Stimulated activated memory B cell treated with anti-CD40 and anti-IgM and Interleukin-4, amounts not matched to agents 10 μg/mL and 1 μg/mL and 100 μg/mL, for 72 hours (primary cell): ENCODE data around the gene SBDS.
"Not testable (repeated sequence)": the region's sequence is repeated elsewhere in the genome, so short reads cannot be mapped to it uniquely, and the experiment has no call there.

ENCODE experiments used
- ATAC-seq: fragments of 150-1000 bp; cut with Tn5 transposase; 2 replicates; pipeline ENCODE4 v1.10.0; 2021
- H3K27ac Mint-ChIP-seq: one replicate; pipeline ENCODE4 v1.8.0; 2022; ENCODE audit warnings: mild to moderate bottlenecking, mixed read lengths
- H3K27me3 Mint-ChIP-seq: one replicate; pipeline ENCODE4 v1.8.0; 2022; ENCODE audit warnings: mixed read lengths
- H3K36me3 Mint-ChIP-seq: one replicate; pipeline ENCODE4 v1.8.0; 2022; ENCODE audit warnings: mixed read lengths
- H3K4me1 Mint-ChIP-seq: one replicate; pipeline ENCODE4 v1.8.0; 2022; ENCODE audit warnings: mixed read lengths
- H3K4me3 Mint-ChIP-seq: one replicate; pipeline ENCODE4 v1.8.0; 2022; ENCODE audit warnings: mild to moderate bottlenecking, moderate library complexity, mixed read lengths
- H3K9me3 Mint-ChIP-seq: one replicate; pipeline ENCODE4 v1.8.0; 2022; ENCODE audit warnings: mixed read lengths

Gene SBDS

DNA sequence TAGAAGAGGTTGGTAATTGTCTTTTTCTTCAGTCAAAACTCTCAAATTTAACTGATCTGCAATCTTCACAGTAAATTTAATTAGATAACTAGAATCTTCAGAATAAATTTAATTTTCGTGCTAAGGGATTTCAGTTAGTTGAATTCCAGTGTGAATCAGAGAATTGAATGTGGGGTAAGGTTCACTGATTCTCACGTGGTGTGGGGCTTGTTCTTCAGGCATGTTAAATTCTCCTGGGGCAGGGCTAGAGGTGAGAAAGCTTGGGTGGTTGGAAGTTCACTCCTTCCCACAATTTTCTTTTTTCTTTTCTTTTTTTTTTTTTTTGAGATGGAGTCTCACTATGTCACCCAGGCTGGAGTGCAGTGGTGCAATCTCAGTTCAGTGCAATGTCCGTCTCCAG lies 14.3 kb upstream of the SBDS start:
- H3K9me3 Mint-ChIP-seq, H3K4me3 Mint-ChIP-seq, H3K27ac Mint-ChIP-seq, H3K27me3 Mint-ChIP-seq, ATAC-seq, H3K4me1 Mint-ChIP-seq: not testable (repeated sequence)
- peaks cover 59% of the 10 kb centered on the region for H3K36me3 Mint-ChIP-seq

GRCh38 chr7:67008260-67008659 lies 12.9 kb upstream of the SBDS start:
- no peak overlapping the region for H3K27ac Mint-ChIP-seq
- no peaks in the 10 kb centered on the region for H3K9me3 Mint-ChIP-seq
- H3K4me1 Mint-ChIP-seq: no peaks in the 10 kb centered on the region
- H3K27me3 Mint-ChIP-seq: no peaks in the 10 kb centered on the region
- ATAC-seq: no peak
- H3K36me3 Mint-ChIP-seq: peaks cover 55% of the 10 kb centered on the region
- H3K4me3 Mint-ChIP-seq: no peak overlapping the region

GRCh38 chr7:67006965-67007364 lies 11.6 kb upstream of the SBDS start:
- no peak for ATAC-seq
- Mint-ChIP-seq H3K4me3 (no peak overlapping the region), H3K27me3 (no peaks in the 10 kb centered on the region), H3K4me1 (no peaks in the 10 kb centered on the region), H3K9me3 (no peaks in the 10 kb centered on the region), H3K36me3 (peaks cover 62% of the 10 kb centered on the region), H3K27ac (no peak overlapping the region)

GRCh38 chr7:67004145-67004544 lies 8.8 kb upstream of the SBDS start:
- not testable (repeated sequence) for H3K4me3 Mint-ChIP-seq, H3K27me3 Mint-ChIP-seq, H3K4me1 Mint-ChIP-seq, H3K9me3 Mint-ChIP-seq, H3K27ac Mint-ChIP-seq, ATAC-seq
- H3K36me3 Mint-ChIP-seq: peaks cover 55% of the 10 kb centered on the region

DNA sequence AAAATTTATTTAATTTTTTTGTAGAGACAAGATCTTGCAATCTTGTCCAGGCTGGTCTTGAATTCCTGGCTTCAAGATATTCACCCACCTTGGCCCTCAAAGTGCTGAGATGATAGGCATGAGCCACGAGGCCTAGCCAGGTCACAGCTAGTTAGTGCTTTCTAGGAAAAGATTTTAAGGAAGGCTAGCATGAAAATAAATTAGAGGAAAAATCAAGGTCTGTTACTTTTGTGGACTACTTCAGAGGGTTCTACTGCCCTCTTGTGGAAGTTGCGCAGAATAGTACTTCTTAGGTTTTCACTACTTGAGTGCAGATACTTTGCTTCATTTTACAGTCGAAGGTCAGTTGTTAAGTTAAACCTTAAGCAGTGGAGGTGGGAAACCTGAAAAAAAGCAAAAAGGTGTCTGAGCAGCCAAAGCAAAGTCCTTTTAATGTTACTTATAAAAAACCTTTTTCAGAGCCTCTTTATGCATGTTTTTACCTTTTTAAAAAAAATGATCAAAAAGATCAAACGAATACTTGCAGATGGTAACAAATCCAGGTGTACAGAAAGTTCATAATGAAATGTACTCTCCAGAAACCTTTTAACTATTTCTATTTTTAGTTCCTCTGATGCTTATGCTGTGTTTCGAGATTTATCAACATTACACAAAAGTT lies 5.3 kb upstream of the SBDS start:
- not testable (repeated sequence) for ATAC-seq, H3K27ac Mint-ChIP-seq, H3K9me3 Mint-ChIP-seq, H3K27me3 Mint-ChIP-seq, H3K4me1 Mint-ChIP-seq, H3K4me3 Mint-ChIP-seq
- peaks cover 27% of the 10 kb centered on the region for H3K36me3 Mint-ChIP-seq

DNA sequence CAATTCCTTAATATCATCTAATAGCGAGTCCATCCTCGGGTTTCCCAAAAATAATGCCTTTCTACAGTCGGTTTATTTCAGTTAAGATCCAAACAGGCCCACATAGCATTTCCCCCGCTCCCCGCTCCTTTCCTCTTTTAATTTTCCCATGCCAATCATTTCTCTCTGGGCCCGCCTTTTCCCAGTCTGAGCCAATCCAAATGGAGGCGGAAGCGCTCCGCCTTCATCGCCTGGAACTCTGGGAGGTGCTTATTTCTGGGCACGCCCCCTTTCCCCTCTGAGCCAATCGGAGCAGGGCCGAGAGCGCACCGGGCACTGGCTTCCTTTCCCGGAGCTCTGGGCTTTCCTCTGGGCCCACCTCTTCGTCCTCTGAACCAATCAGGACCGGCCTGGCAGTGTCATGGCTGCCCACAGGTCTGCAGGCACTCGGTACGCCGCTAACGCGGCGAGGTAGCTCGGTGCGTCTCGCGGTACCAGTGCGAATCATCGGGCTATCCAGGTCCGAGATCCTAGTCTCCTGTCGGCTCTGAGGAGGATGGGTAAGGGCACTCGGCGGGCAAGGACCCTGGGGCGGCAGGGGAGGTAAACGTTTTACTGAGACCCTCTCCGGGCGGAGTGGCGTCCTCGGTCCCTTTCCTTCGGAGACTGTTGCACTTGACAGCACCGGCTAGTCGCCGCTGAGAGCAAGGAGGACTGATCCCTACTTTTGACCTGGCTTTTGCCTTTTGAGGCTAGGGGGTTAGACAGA lies 1.2 kb upstream of the SBDS start, which contains the start of gene TYW1:
TSS of gene TYW1 (plus strand) at position 390 of the 748 bp plus-strand sequence. CDS start at position 536, 146 bp downstream.
- peak within 1 kb of the TSS; percentile 99 for H3K27ac Mint-ChIP-seq
- H3K4me1 Mint-ChIP-seq: peaks cover 13% of the 10 kb centered on the region
- H3K36me3 Mint-ChIP-seq: peaks cover 12% of the 10 kb centered on the region
- peak within 1 kb of the TSS; percentile 99 for H3K4me3 Mint-ChIP-seq
- not testable (repeated sequence) for H3K27me3 Mint-ChIP-seq, H3K9me3 Mint-ChIP-seq
- ATAC-seq: peak; percentile 97

- not testable (repeated sequence) for H3K9me3 Mint-ChIP-seq, H3K27me3 Mint-ChIP-seq
- Mint-ChIP-seq H3K27ac (peak overlapping the region; percentile 99), H3K36me3 (peaks cover 12% of the 10 kb centered on the region), H3K4me3 (peak overlapping the region; percentile 100), H3K4me1 (peaks cover 13% of the 10 kb centered on the region)
- peak; percentile 76 for ATAC-seq
Measured at GRCh38 chr7:66994691-66995049, 716 bp downstream of the SBDS start.

GRCh38 chr7:66994051-66994450 lies 1.3 kb downstream of the SBDS start:
- H3K9me3 Mint-ChIP-seq, H3K27me3 Mint-ChIP-seq, ATAC-seq: not testable (repeated sequence)
- Mint-ChIP-seq H3K4me3 (peak overlapping the region; percentile 100), H3K27ac (peak overlapping the region; percentile 99), H3K4me1 (peaks cover 13% of the 10 kb centered on the region), H3K36me3 (peaks cover 12% of the 10 kb centered on the region)

DNA sequence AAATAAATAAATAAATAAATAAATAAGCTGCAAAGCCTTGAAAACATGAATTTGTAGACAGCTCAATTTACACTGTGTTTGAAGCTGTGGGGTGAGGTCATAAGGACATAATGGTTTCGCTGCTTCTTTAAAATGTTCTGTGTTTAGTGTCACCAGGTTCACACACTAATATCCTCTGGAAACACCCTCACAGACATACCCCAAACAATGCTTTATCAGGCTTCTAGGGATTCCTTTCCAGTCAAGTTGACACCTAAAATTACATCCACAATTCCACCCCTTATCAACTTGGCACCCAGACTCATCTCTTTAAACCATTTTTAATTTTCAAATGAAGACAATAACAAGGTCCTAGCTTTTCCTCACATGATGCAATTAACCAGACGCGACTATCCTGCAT lies 5.8 kb downstream of the SBDS start:
- peaks cover 32% of the 10 kb centered on the region for H3K36me3 Mint-ChIP-seq
- not testable (repeated sequence) for H3K4me3 Mint-ChIP-seq, H3K4me1 Mint-ChIP-seq, H3K27me3 Mint-ChIP-seq, H3K9me3 Mint-ChIP-seq, ATAC-seq, H3K27ac Mint-ChIP-seq

DNA sequence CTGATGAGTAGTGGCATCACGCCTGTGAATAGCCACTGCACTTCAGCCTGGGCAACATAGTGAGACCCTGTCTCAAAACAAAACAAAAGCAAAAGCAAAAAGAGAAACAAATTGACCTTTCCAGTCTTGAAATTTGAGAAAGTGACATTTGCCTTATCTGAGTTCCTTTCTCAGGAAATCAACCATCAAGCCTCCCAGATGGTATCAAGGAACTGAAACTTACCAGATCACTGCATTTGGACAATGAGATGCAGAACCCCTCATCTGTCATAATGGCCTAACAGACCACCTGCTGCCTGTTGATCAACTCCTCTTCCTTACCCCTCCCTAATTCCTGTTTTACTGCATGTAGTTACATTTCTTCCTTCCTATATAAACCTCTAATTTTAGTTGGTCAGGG lies 15.1 kb downstream of the SBDS start:
- not testable (repeated sequence) for H3K4me1 Mint-ChIP-seq, H3K36me3 Mint-ChIP-seq, H3K27me3 Mint-ChIP-seq, ATAC-seq, H3K4me3 Mint-ChIP-seq
- Mint-ChIP-seq H3K9me3 (peaks cover 14% of the 10 kb centered on the region), H3K27ac (peak overlapping the region; percentile 55)

DNA sequence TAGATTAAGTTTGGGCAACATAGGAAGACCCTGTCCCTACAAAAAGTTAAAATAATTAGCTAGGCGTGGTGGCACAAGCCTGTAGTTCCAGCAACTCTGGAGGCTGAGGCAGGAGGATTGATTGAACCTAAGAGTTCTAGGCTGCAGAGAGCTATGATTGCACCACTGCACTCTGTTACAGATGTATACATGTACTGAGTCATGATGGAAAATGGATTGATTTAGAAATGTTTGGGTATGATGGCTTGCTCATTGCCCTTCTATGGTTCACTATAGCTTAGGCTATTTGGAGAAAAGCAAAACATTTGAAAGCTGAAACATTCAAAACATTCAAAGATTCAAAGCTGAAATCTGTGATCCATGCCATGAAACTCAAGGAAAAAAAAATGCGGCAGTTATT lies 16.4 kb downstream of the SBDS start:
- not testable (repeated sequence) for H3K36me3 Mint-ChIP-seq, H3K4me1 Mint-ChIP-seq, H3K27me3 Mint-ChIP-seq, H3K27ac Mint-ChIP-seq, ATAC-seq, H3K4me3 Mint-ChIP-seq
- peaks cover 14% of the 10 kb centered on the region for H3K9me3 Mint-ChIP-seq

- H3K9me3 Mint-ChIP-seq: peaks cover 14% of the 10 kb centered on the region
- H3K27me3 Mint-ChIP-seq, H3K4me1 Mint-ChIP-seq, H3K27ac Mint-ChIP-seq, H3K36me3 Mint-ChIP-seq, ATAC-seq, H3K4me3 Mint-ChIP-seq: not testable (repeated sequence)
Measured at GRCh38 chr7:66978312-66978711, 17.1 kb downstream of the SBDS start.

- Mint-ChIP-seq H3K4me3 (no peak overlapping the region), H3K27ac (no peak overlapping the region), H3K27me3 (no peaks in the 10 kb centered on the region), H3K4me1 (peaks cover 2% of the 10 kb centered on the region), H3K9me3 (peaks cover 5% of the 10 kb centered on the region), H3K36me3 (peaks cover 6% of the 10 kb centered on the region)
- ATAC-seq: no peak
Measured at GRCh38 chr7:66974986-66975590, 20.3 kb downstream of the SBDS start.

GRCh38 chr7:66970310-66970709 lies 25.1 kb downstream of the SBDS start:
- Mint-ChIP-seq H3K4me1 (no peaks in the 10 kb centered on the region), H3K4me3 (no peak overlapping the region), H3K9me3 (no peaks in the 10 kb centered on the region), H3K27ac (no peak overlapping the region), H3K27me3 (no peaks in the 10 kb centered on the region), H3K36me3 (no peaks in the 10 kb centered on the region)
- no peak for ATAC-seq

DNA sequence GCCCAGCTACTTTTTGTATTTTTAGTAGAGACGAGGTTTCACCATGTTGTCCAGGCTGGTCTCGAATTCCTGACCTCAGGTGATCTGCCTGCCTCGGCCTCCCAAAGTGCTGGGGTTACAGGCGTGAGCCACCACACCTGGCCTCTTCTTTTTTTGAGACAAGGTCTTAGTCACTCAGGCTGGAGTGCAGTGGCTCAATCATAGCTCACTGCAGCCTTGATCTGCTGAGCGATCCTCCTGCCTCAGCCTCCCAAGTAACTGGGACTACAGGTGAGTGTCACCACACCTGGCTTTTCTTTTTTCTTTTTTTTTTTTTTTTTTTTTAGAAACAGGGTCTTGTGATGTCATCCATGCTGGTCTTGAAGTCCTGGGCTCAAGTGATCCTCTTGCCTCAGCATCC lies 26.4 kb downstream of the SBDS start:
- H3K9me3 Mint-ChIP-seq, H3K4me3 Mint-ChIP-seq: not testable (repeated sequence)

DNA sequence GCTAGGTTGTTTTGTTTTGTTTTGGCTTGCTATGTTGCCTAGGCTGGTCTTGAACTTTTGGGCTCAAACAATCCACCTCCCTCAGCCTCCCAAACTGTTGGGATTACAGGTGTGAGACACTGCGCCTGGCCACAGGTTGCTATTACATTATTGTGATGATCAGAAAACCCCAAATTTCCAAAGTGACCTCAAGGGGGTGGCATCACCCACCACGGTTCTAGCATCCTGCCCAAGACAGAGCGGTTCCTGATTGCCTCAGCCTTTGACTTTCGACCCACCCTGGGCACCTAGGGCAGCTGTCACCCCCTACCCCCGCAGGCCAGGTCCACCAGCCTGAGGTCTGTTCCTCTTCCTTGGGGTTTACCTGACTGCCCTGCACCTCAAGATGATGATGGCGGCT lies 28.4 kb downstream of the SBDS start:
- Mint-ChIP-seq H3K4me1 (no peaks in the 10 kb centered on the region), H3K27ac (no peak overlapping the region), H3K4me3 (no peak overlapping the region), H3K27me3 (no peaks in the 10 kb centered on the region), H3K9me3 (no peaks in the 10 kb centered on the region), H3K36me3 (no peaks in the 10 kb centered on the region)
- ATAC-seq: no peak

More for the DNA sequence above, 26.4 kb downstream of the SBDS start:
- H3K4me1 Mint-ChIP-seq, H3K27ac Mint-ChIP-seq, H3K27me3 Mint-ChIP-seq, H3K36me3 Mint-ChIP-seq, ATAC-seq: not testable (repeated sequence)
